Measurements from ENCODE around the gene RHOF.

GRCh38 chr12:121778567-121779421 is 14.7 kb downstream of the RHOF start:
- TF ChIP-seq L3MBTL2 (conservative IDR thresholded peaks at IDR 0.05) (no peak), ZNF384 (IDR thresholded peaks at IDR 0.05) (no peak), SP1 (IDR thresholded peaks at IDR 0.05) (no peak), NFRKB (IDR thresholded peaks at IDR 0.05) (no peak), SUZ12 (IDR thresholded peaks at IDR 0.05) (no peak)
